ENCODE results near the gene LKAAEAR1. TPM values are rescaled to one million over a fixed set of nuclear protein-coding genes. Genes with fewer than 3 reads are reported as not detected.

The LKAAEAR1 gene
- total and polyA plus RNA-seq, 2 of the 13 experiments (the other 11 are each of a cell fraction or from before 2014, with no cell fraction given), result not detected

GRCh38 chr20:64079273-64080012 lies 4.8 kb downstream of the LKAAEAR1 start, which contains the start of gene RGS19 (continued):
- TF ChIP-seq, protein P1, sequence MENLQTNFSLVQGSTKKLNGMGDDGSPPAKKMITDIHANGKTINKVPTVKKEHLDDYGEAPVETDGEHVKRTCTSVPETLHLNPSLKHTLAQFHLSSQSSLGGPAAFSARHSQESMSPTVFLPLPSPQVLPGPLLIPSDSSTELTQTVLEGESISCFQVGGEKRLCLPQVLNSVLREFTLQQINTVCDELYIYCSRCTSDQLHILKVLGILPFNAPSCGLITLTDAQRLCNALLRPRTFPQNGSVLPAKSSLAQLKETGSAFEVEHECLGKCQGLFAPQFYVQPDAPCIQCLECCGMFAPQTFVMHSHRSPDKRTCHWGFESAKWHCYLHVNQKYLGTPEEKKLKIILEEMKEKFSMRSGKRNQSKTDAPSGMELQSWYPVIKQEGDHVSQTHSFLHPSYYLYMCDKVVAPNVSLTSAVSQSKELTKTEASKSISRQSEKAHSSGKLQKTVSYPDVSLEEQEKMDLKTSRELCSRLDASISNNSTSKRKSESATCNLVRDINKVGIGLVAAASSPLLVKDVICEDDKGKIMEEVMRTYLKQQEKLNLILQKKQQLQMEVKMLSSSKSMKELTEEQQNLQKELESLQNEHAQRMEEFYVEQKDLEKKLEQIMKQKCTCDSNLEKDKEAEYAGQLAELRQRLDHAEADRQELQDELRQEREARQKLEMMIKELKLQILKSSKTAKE (CRISPR knock-in tag; IDR thresholded peaks at IDR 0.05; ENCODE audit: borderline replicate concordance), result 0 out of 2 replicates have a peak, but pooled peaks have one; percentile 38
- TF ChIP-seq ZBTB3 (CRISPR knock-in tag; IDR thresholded peaks at IDR 0.05; ENCODE audit: borderline replicate concordance, low read depth) (peak; percentile 69; the same call in 1 of the 2 replicates), NRL (CRISPR knock-in tag; IDR thresholded peaks at IDR 0.05; ENCODE audit: borderline replicate concordance) (no peak), TAF15 (IDR thresholded peaks at IDR 0.05; ENCODE audit: low read depth, low read length, poor library complexity, severe bottlenecking) (no peak), SNAPC2 (CRISPR knock-in tag; IDR thresholded peaks at IDR 0.05) (no peak), FOXP1 (IDR thresholded peaks at IDR 0.05) (no peak), FOXP1 (CRISPR knock-in tag; IDR thresholded peaks at IDR 0.05) (no peak), ZNF724P (CRISPR knock-in tag; IDR thresholded peaks at IDR 0.05; ENCODE audit: borderline replicate concordance) (0 out of 2 replicates have a peak, but pooled peaks have one; percentile 62), ZBTB49 (CRISPR knock-in tag; IDR thresholded peaks at IDR 0.05; ENCODE audit: borderline replicate concordance) (no peak), TOPORS (CRISPR knock-in tag; IDR thresholded peaks at IDR 0.05) (no peak), ZNF362 (CRISPR knock-in tag; IDR thresholded peaks at IDR 0.05; ENCODE audit: borderline replicate concordance) (no peak), SP5 (CRISPR knock-in tag; IDR thresholded peaks at IDR 0.05; ENCODE audit: borderline replicate concordance, low read depth) (peak; percentile 36), ZNF674 (CRISPR knock-in tag; IDR thresholded peaks at IDR 0.05; ENCODE audit: low read depth) (no peak), PRMT3 (CRISPR knock-in tag; IDR thresholded peaks at IDR 0.05; ENCODE audit: borderline replicate concordance, low read depth) (no peak), ZFP36L1 (CRISPR knock-in tag; IDR thresholded peaks at IDR 0.05) (no peak), SAFB2 (CRISPR knock-in tag; IDR thresholded peaks at IDR 0.05; ENCODE audit: borderline replicate concordance, low read depth) (0 out of 2 replicates have a peak, but pooled peaks have one; percentile 75), NCOA2 (CRISPR knock-in tag; IDR thresholded peaks at IDR 0.05) (no peak), KDM5A (IDR thresholded peaks at IDR 0.05; ENCODE audit: borderline replicate concordance, low read length) (no peak), KLF11 (CRISPR knock-in tag; IDR thresholded peaks at IDR 0.05) (no peak), NFE2L2 (IDR thresholded peaks at IDR 0.05; ENCODE audit: low read length) (no peak), NFKBIZ (CRISPR knock-in tag; IDR thresholded peaks at IDR 0.05) (no peak)
- TF ChIP-seq, protein P2, sequence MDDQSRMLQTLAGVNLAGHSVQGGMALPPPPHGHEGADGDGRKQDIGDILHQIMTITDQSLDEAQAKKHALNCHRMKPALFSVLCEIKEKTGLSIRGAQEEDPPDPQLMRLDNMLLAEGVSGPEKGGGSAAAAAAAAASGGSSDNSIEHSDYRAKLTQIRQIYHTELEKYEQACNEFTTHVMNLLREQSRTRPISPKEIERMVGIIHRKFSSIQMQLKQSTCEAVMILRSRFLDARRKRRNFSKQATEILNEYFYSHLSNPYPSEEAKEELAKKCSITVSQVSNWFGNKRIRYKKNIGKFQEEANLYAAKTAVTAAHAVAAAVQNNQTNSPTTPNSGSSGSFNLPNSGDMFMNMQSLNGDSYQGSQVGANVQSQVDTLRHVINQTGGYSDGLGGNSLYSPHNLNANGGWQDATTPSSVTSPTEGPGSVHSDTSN (CRISPR knock-in tag; IDR thresholded peaks at IDR 0.05; ENCODE audit: borderline replicate concordance), result no peak

Data from HepG2 (cell line).